Measurements from ENCODE around the gene CCND1.
A peak's percentile ranks its signal among the peaks of the same experiment; 100 is the strongest.

The CCND1 gene

DNA sequence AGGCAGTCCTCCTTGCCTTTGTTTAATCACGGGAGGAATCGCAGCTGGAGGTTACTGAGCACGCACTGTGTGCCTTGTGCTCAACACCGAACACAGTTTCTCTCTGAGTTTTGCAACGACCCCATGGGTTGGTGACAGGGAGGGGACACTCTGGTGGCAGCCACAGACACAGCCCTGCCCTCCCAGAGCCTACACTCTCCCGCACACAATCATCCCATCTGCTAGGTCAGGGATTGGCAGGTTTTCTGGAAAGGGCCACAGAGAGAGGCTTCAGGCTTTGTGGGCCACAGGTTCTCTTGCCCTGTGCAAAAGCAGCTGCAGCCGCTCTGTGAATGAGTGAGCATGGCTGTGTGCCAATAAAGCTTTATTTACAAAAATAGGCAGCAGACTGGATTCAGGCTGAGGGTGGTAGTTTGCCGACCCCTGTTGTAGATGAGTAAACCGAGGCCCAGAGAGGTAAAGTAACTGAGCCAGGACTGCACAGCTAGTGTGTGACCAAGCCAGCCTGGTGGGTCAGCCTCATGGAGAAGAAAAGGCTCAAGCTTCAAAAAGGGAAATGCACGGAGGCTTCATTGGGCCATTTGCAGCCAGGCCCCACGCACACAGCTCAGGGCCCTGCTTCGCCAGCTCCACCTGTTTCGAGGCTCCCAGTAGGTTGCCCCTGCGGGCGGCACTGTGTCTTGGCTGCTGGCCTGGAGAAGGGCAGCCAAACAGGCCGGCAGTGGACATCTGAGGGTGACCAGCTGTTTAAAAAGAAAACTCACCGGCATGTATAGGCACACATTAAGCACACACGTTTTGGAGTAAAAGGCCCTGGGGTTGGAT, 17.9 kb downstream of the CCND1 start:
- TF ChIP-seq EGR1 (IDR thresholded peaks at IDR 0.05), result no peak
- TF ChIP-seq TCF12 (IDR thresholded peaks at IDR 0.05; ENCODE audit: low read depth), result no peak
- no peak for TF ChIP-seq ZBTB7A (IDR thresholded peaks at IDR 0.05; ENCODE audit: low read depth)
- TF ChIP-seq CREB1 (IDR thresholded peaks at IDR 0.05; ENCODE audit: low read depth), result no peak
- no peak; the same call in 1 of the 2 replicates for TF ChIP-seq RAD21 (IDR thresholded peaks at IDR 0.05; ENCODE audit: low read depth)
- peak; percentile 45 for TF ChIP-seq NFIC (IDR thresholded peaks at IDR 0.05)
- no peak for TF ChIP-seq CEBPB (IDR thresholded peaks at IDR 0.05)
- no peak for TF ChIP-seq YY1 (IDR thresholded peaks at IDR 0.05; ENCODE audit: low read depth)
- TF ChIP-seq, protein P1, sequence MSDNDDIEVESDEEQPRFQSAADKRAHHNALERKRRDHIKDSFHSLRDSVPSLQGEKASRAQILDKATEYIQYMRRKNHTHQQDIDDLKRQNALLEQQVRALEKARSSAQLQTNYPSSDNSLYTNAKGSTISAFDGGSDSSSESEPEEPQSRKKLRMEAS (IDR thresholded peaks at IDR 0.05), result 0 out of 2 replicates have a peak, but pooled peaks have one; percentile 32
- no peak for TF ChIP-seq TAF1 (IDR thresholded peaks at IDR 0.05; ENCODE audit: low read depth)
- no peak for TF ChIP-seq EP300 (IDR thresholded peaks at IDR 0.05; ENCODE audit: borderline replicate concordance)
- TF ChIP-seq FOXM1 (IDR thresholded peaks at IDR 0.05; ENCODE audit: borderline replicate concordance, low read depth), result no peak
- no peak for TF ChIP-seq TEAD4 (IDR thresholded peaks at IDR 0.05)
- TF ChIP-seq, protein P2, sequence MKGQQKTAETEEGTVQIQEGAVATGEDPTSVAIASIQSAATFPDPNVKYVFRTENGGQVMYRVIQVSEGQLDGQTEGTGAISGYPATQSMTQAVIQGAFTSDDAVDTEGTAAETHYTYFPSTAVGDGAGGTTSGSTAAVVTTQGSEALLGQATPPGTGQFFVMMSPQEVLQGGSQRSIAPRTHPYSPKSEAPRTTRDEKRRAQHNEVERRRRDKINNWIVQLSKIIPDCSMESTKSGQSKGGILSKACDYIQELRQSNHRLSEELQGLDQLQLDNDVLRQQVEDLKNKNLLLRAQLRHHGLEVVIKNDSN (IDR thresholded peaks at IDR 0.05), result no peak

DNA sequence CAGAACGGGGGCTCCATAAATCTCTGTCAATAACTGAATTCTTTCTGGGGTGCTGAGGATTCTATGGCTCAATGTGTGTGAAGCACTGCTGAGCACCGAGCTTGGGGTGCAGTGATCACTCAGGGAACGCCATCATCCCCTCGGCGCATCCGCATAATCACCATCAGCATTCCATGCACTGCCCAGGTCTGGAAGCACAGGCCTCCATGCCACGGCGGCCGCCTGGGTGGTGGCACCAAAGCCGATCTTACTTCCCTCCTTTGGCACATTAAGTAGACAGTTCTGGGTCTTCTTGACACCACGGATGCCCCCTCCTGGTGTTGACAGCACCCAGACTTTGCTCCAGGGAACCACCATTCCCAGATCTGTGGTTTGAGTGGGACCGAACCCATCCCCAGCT, 18.6 kb downstream of the CCND1 start:
- TF ChIP-seq FOXM1 (IDR thresholded peaks at IDR 0.05; ENCODE audit: borderline replicate concordance, low read depth) (no peak), NFIC (IDR thresholded peaks at IDR 0.05) (no peak), EP300 (IDR thresholded peaks at IDR 0.05; ENCODE audit: borderline replicate concordance) (no peak)

DNA sequence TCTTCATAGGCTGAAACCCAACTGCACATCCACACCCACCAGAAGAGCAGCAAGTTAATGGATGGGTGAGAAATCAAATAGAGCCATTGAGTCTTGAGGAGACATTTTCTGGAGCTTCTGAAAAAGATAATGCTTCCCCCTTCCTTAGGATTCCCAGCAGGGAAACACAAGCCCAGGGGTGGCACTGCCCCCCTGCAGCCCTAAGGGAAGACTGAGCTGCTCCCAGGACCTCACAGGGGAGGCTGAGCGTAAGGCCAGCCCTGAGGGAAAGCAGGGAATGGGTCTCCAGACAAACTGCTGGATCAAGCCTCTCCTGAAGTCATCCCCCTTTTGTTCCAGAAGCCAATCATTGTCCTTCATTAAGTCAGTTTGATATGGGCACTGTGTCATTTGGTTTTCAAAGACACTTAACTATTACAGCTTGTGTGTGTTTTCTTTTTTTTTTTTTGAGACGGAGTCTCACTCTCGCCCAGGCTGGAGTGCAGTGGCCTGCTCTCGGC, 19.1 kb downstream of the CCND1 start:
- TF ChIP-seq TAF1 (IDR thresholded peaks at IDR 0.05; ENCODE audit: low read depth) (no peak), RAD21 (IDR thresholded peaks at IDR 0.05; ENCODE audit: low read depth) (no peak), NFIC (IDR thresholded peaks at IDR 0.05) (no peak), TEAD4 (IDR thresholded peaks at IDR 0.05) (no peak), FOXM1 (IDR thresholded peaks at IDR 0.05; ENCODE audit: borderline replicate concordance, low read depth) (no peak), ZBTB7A (IDR thresholded peaks at IDR 0.05; ENCODE audit: low read depth) (no peak)
- TF ChIP-seq, protein P1 (IDR thresholded peaks at IDR 0.05), result no peak
- TF ChIP-seq, protein P2 (IDR thresholded peaks at IDR 0.05), result no peak
- TF ChIP-seq, protein P3, sequence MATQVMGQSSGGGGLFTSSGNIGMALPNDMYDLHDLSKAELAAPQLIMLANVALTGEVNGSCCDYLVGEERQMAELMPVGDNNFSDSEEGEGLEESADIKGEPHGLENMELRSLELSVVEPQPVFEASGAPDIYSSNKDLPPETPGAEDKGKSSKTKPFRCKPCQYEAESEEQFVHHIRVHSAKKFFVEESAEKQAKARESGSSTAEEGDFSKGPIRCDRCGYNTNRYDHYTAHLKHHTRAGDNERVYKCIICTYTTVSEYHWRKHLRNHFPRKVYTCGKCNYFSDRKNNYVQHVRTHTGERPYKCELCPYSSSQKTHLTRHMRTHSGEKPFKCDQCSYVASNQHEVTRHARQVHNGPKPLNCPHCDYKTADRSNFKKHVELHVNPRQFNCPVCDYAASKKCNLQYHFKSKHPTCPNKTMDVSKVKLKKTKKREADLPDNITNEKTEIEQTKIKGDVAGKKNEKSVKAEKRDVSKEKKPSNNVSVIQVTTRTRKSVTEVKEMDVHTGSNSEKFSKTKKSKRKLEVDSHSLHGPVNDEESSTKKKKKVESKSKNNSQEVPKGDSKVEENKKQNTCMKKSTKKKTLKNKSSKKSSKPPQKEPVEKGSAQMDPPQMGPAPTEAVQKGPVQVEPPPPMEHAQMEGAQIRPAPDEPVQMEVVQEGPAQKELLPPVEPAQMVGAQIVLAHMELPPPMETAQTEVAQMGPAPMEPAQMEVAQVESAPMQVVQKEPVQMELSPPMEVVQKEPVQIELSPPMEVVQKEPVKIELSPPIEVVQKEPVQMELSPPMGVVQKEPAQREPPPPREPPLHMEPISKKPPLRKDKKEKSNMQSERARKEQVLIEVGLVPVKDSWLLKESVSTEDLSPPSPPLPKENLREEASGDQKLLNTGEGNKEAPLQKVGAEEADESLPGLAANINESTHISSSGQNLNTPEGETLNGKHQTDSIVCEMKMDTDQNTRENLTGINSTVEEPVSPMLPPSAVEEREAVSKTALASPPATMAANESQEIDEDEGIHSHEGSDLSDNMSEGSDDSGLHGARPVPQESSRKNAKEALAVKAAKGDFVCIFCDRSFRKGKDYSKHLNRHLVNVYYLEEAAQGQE (IDR thresholded peaks at IDR 0.05; ENCODE audit: low read depth), result no peak

DNA sequence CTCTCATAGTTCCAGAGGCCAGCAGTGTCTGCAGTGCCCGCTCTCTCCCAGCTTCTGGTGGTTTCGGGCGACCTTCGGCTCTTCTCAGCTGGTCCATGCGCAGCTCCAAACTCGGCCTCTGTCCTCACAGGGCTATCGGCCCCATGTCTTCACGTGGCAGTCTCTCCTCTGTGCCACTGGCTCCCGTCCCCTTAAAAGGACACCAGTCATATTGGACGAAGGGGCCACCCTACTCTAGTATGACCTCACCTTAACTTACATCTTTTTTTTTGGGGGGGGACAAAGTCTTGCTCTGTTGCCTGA, 20.4 kb downstream of the CCND1 start:
- TF ChIP-seq ZBTB7A (IDR thresholded peaks at IDR 0.05; ENCODE audit: low read depth) (no peak), CEBPB (IDR thresholded peaks at IDR 0.05) (no peak), RAD21 (IDR thresholded peaks at IDR 0.05; ENCODE audit: low read depth) (no peak), YY1 (IDR thresholded peaks at IDR 0.05; ENCODE audit: low read depth) (no peak), TAF1 (IDR thresholded peaks at IDR 0.05; ENCODE audit: low read depth) (no peak), EP300 (IDR thresholded peaks at IDR 0.05; ENCODE audit: borderline replicate concordance) (no peak), TCF12 (IDR thresholded peaks at IDR 0.05; ENCODE audit: low read depth) (no peak), FOXM1 (IDR thresholded peaks at IDR 0.05; ENCODE audit: borderline replicate concordance, low read depth) (no peak), CREB1 (IDR thresholded peaks at IDR 0.05; ENCODE audit: low read depth) (no peak), NFIC (IDR thresholded peaks at IDR 0.05) (no peak), EGR1 (IDR thresholded peaks at IDR 0.05) (no peak), TEAD4 (IDR thresholded peaks at IDR 0.05) (no peak)
- TF ChIP-seq, protein P1 (IDR thresholded peaks at IDR 0.05), result no peak
- TF ChIP-seq, protein P2 (IDR thresholded peaks at IDR 0.05), result no peak

DNA sequence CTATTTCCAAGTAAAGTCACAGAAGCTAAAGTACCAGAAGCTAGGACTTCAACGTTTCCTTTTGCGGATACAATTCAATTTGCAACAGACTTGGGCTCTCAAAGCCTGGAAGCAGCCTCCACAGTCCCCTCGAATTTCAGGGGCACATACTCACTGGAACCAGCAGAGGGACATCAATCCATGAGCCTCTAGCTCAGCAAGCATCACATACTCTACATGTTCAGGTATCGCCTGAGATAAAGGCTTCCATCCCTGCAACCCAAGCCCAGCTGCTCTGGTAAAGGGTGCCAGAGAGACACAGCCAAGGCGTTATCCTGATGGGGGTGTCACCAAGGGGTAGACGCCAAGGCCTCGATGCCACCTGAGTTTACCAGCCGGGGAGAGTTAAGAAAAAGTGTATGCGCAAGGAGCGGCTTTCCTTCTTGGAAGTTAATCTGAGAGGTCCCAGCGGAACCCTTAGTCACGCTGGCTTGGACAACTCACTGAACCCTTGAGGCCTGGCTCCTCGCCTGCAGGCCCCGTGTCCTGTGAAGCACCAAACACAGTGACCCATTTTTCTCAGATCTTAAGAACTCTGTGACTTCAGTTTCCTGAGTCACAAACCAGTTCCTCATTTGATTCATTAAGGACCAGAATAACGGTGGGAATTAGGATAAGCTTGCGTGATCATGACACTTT, 21.2 kb downstream of the CCND1 start:
- TF ChIP-seq FOXM1 (IDR thresholded peaks at IDR 0.05; ENCODE audit: borderline replicate concordance, low read depth) (no peak), RAD21 (IDR thresholded peaks at IDR 0.05; ENCODE audit: low read depth) (peak; percentile 20; the same call in 1 of the 2 replicates), TAF1 (IDR thresholded peaks at IDR 0.05; ENCODE audit: low read depth) (no peak)

DNA sequence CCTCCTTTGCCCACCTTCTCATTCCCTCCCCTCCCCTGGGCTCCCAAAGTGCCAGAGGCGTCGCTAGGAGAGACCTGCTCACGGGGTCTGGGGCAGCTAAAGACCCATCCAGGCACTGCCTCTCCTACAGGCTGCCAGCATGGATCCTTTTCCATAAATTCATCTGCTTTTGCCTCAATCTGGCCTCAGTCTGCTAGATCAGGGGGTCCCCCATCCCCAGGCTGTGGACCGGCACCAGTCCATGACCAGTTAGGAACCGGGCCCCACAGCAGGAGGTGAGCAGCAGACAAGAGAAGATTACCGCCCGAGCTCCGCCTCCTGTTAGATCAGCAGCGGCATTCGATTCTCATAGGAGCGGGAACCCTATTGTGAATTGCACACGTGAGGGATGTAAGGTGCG, 21.9 kb downstream of the CCND1 start:
- TF ChIP-seq EGR1 (IDR thresholded peaks at IDR 0.05) (no peak), TCF12 (IDR thresholded peaks at IDR 0.05; ENCODE audit: low read depth) (no peak), FOXM1 (IDR thresholded peaks at IDR 0.05; ENCODE audit: borderline replicate concordance, low read depth) (no peak), ZBTB7A (IDR thresholded peaks at IDR 0.05; ENCODE audit: low read depth) (no peak)

All from Ishikawa (cell line).